Lower leg skin (tissue), 3 donors: Measurements from ENCODE around the gene FAM162A.

ENCODE experiments used
- CTCF ChIP-seq, 3 donors: fragments of 450-650 bp; IDR thresholded peaks; one replicate each; pipeline ENCODE4 v1.5.1; 2016; ENCODE audit warnings: antibody characterized with exemption in 3 of 3, mild to moderate bottlenecking in 3 of 3, moderate library complexity in 2 of 3
- POLR2A ChIP-seq, 2 donors: fragments of 450-650 bp; IDR thresholded peaks; one replicate each; pipeline ENCODE4 v1.6.1; 2016 to 2017; ENCODE audit warnings: antibody characterized with exemption in 2 of 2, mild to moderate bottlenecking in 1 of 2, moderate library complexity in 1 of 2

- TF ChIP-seq CTCF (IDR thresholded peaks at IDR 0.05), result no peak
- TF ChIP-seq POLR2A (IDR thresholded peaks at IDR 0.05), result no peak
Observed at GRCh38 chr3:122349171-122349570, 34.8 kb upstream of the FAM162A start.
